Ectodermal cell (in vitro differentiated cells): ENCODE results near the gene ATP11C.
"Not testable (repeated sequence)": the region's sequence is repeated elsewhere in the genome, so short reads cannot be mapped to it uniquely, and the experiment has no call there.

Source experiments
- H3K27ac ChIP-seq: 2 replicates; pipeline ENCODE4 v1.7.0; 2013; ENCODE audit warnings: mild to moderate bottlenecking, low read depth, low read length; ENCODE audit not compliant: insufficient read depth, poor library complexity, severe bottlenecking
- H3K27me3 ChIP-seq: 2 replicates; pipeline ENCODE4 v1.7.0; 2013; ENCODE audit warnings: mild to moderate bottlenecking, low read length; ENCODE audit not compliant: insufficient read depth, control insufficient read depth, poor library complexity, severe bottlenecking
- H3K36me3 ChIP-seq: one replicate; pipeline ENCODE4 v1.7.0; 2013; ENCODE audit warnings: low read length; ENCODE audit not compliant: control insufficient read depth, insufficient read depth
- H3K4me1 ChIP-seq: one replicate; pipeline ENCODE4 v1.7.0; 2013; ENCODE audit warnings: low read length; ENCODE audit not compliant: control insufficient read depth, insufficient read depth
- H3K4me3 ChIP-seq: 2 replicates; pipeline ENCODE4 v1.7.0; 2013; ENCODE audit warnings: low read depth, low read length, control low read depth; ENCODE audit not compliant: insufficient read depth
- H3K9me3 ChIP-seq: 2 replicates; pipeline ENCODE4 v1.7.0; 2013; ENCODE audit warnings: mild to moderate bottlenecking, low read length, moderate library complexity; ENCODE audit not compliant: control insufficient read depth
- WGBS, 2 experiments: methylation state at CpG; one replicate each; pipeline ENCODE4 v1.1.7; 2013; ENCODE audit warnings: missing lambda C conversion rate in 2 of 2; 5-methylcytosine and 5-hydroxymethylcytosine counted together

ATP11C gene

GRCh38 chrX:139924696-139925095, 8.2 kb downstream of the ATP11C start:
- 93 to 100% methylated on average over 4 to 6 of the region's 6 CpGs for WGBS, 2 experiments
- Histone ChIP-seq H3K4me3 (no peak overlapping the region), H3K36me3 (no peaks in the 10 kb centered on the region), H3K9me3 (no peaks in the 10 kb centered on the region), H3K4me1 (no peaks in the 10 kb centered on the region), H3K27ac (no peak overlapping the region), H3K27me3 (no peaks in the 10 kb centered on the region)

GRCh38 chrX:139924069-139924695, 8.7 kb downstream of the ATP11C start:
- Histone ChIP-seq H3K27me3 (no peaks in the 10 kb centered on the region), H3K9me3 (no peaks in the 10 kb centered on the region), H3K4me1 (no peaks in the 10 kb centered on the region), H3K4me3 (no peak overlapping the region), H3K36me3 (no peaks in the 10 kb centered on the region), H3K27ac (no peak overlapping the region)
- 59 to 73% methylated on average over 5 of the region's 5 CpGs for WGBS, 2 experiments

- not testable (repeated sequence) for H3K4me1 ChIP-seq, H3K9me3 ChIP-seq, H3K36me3 ChIP-seq, H3K27ac ChIP-seq, H3K4me3 ChIP-seq, H3K27me3 ChIP-seq
- 88 to 95% methylated on average over 5 of the region's 6 CpGs for WGBS, 2 experiments
Measured at GRCh38 chrX:139921142-139921541, 11.7 kb downstream of the ATP11C start.

- WGBS, 2 experiments: 90 to 100% methylated on average over 1 of the region's 1 CpG
- H3K4me3 ChIP-seq: no peak overlapping the region
- H3K27me3 ChIP-seq: no peaks in the 10 kb centered on the region
- no peak overlapping the region for H3K27ac ChIP-seq
- H3K4me1 ChIP-seq: no peaks in the 10 kb centered on the region
- H3K9me3 ChIP-seq: no peaks in the 10 kb centered on the region
- no peaks in the 10 kb centered on the region for H3K36me3 ChIP-seq
Measured at GRCh38 chrX:139920316-139920715, 12.5 kb downstream of the ATP11C start.

- Histone ChIP-seq H3K27me3 (no peaks in the 10 kb centered on the region), H3K4me3 (no peak overlapping the region), H3K9me3 (no peaks in the 10 kb centered on the region), H3K36me3 (no peaks in the 10 kb centered on the region), H3K4me1 (no peaks in the 10 kb centered on the region), H3K27ac (no peak overlapping the region)
- 94 to 100% methylated on average over 1 of the region's 1 CpG for WGBS, 2 experiments
Measured at GRCh38 chrX:139914421-139914820, 18.4 kb downstream of the ATP11C start.

GRCh38 chrX:139909712-139910111, 23.1 kb downstream of the ATP11C start:
- Histone ChIP-seq H3K9me3 (no peaks in the 10 kb centered on the region), H3K4me1 (no peaks in the 10 kb centered on the region), H3K27me3 (no peaks in the 10 kb centered on the region), H3K27ac (no peak overlapping the region), H3K4me3 (no peak overlapping the region), H3K36me3 (no peaks in the 10 kb centered on the region)
- WGBS, 2 experiments: 86 to 88% methylated on average over 1 to 2 of the region's 3 CpGs

GRCh38 chrX:139907078-139907477, 25.8 kb downstream of the ATP11C start:
- H3K36me3 ChIP-seq: no peaks in the 10 kb centered on the region
- no peak overlapping the region for H3K4me3 ChIP-seq
- whole genome bisulfite sequencing, 2 experiments: 92 to 93% methylated on average over 3 of the region's 3 CpGs
- H3K9me3 ChIP-seq: no peaks in the 10 kb centered on the region
- no peaks in the 10 kb centered on the region for H3K27me3 ChIP-seq
- H3K27ac ChIP-seq: no peak overlapping the region
- no peaks in the 10 kb centered on the region for H3K4me1 ChIP-seq

GRCh38 chrX:139905743-139906142, 27.1 kb downstream of the ATP11C start:
- Histone ChIP-seq H3K4me1 (no peaks in the 10 kb centered on the region), H3K4me3 (no peak overlapping the region), H3K9me3 (no peaks in the 10 kb centered on the region), H3K27ac (no peak overlapping the region), H3K36me3 (no peaks in the 10 kb centered on the region), H3K27me3 (no peaks in the 10 kb centered on the region)
- WGBS, 2 experiments: 98 to 100% methylated on average over 1 to 2 of the region's 2 CpGs

GRCh38 chrX:139905051-139905450, 27.8 kb downstream of the ATP11C start:
- H3K36me3 ChIP-seq: no peaks in the 10 kb centered on the region
- H3K27me3 ChIP-seq: no peaks in the 10 kb centered on the region
- no peak overlapping the region for H3K27ac ChIP-seq
- no peaks in the 10 kb centered on the region for H3K4me1 ChIP-seq
- no peak overlapping the region for H3K4me3 ChIP-seq
- WGBS, 2 experiments: 96 to 97% methylated on average over 2 to 3 of the region's 3 CpGs
- H3K9me3 ChIP-seq: no peaks in the 10 kb centered on the region

- H3K4me3 ChIP-seq: no peak overlapping the region
- H3K4me1 ChIP-seq: no peaks in the 10 kb centered on the region
- H3K27ac ChIP-seq: no peak overlapping the region
- H3K36me3 ChIP-seq: no peaks in the 10 kb centered on the region
- H3K27me3 ChIP-seq: no peaks in the 10 kb centered on the region
- WGBS, 2 experiments: 85 to 92% methylated on average over 2 of the region's 3 CpGs
- no peaks in the 10 kb centered on the region for H3K9me3 ChIP-seq
Measured at GRCh38 chrX:139903210-139903609, 29.6 kb downstream of the ATP11C start.

- no peak overlapping the region for H3K27ac ChIP-seq
- no peaks in the 10 kb centered on the region for H3K9me3 ChIP-seq
- H3K4me1 ChIP-seq: no peaks in the 10 kb centered on the region
- no peaks in the 10 kb centered on the region for H3K27me3 ChIP-seq
- no peaks in the 10 kb centered on the region for H3K36me3 ChIP-seq
- WGBS, 2 experiments: 100% methylated on average over 1 to 2 of the region's 2 CpGs
- no peak overlapping the region for H3K4me3 ChIP-seq
Measured at GRCh38 chrX:139902559-139902958, 30.3 kb downstream of the ATP11C start.
